Neuron (in vitro differentiated cells): ENCODE measurements around the gene GDF2.

Experiments
- H2AFZ ChIP-seq: one replicate; pipeline ENCODE4 v1.6.1; 2013; ENCODE audit warnings: low read depth, mild to moderate bottlenecking, inconsistent platforms, low read length, moderate library complexity
- H3K27me3 ChIP-seq: one replicate; pipeline ENCODE4 v1.6.1; 2013; ENCODE audit warnings: low read length; ENCODE audit not compliant: insufficient read depth
- H3K36me3 ChIP-seq: one replicate; pipeline ENCODE4 v1.6.1; 2013; ENCODE audit warnings: low read length; ENCODE audit not compliant: insufficient read depth
- H3K4me1 ChIP-seq: one replicate; pipeline ENCODE4 v1.6.1; 2013; ENCODE audit warnings: low read length; ENCODE audit not compliant: insufficient read depth
- H3K4me3 ChIP-seq: 2 replicates; pipeline ENCODE4 v1.5.1; 2013; ENCODE audit warnings: mild to moderate bottlenecking, low read length, moderate library complexity
- H3K9me3 ChIP-seq: one replicate; pipeline ENCODE4 v1.6.1; 2013; ENCODE audit warnings: low read length

Gene GDF2

DNA sequence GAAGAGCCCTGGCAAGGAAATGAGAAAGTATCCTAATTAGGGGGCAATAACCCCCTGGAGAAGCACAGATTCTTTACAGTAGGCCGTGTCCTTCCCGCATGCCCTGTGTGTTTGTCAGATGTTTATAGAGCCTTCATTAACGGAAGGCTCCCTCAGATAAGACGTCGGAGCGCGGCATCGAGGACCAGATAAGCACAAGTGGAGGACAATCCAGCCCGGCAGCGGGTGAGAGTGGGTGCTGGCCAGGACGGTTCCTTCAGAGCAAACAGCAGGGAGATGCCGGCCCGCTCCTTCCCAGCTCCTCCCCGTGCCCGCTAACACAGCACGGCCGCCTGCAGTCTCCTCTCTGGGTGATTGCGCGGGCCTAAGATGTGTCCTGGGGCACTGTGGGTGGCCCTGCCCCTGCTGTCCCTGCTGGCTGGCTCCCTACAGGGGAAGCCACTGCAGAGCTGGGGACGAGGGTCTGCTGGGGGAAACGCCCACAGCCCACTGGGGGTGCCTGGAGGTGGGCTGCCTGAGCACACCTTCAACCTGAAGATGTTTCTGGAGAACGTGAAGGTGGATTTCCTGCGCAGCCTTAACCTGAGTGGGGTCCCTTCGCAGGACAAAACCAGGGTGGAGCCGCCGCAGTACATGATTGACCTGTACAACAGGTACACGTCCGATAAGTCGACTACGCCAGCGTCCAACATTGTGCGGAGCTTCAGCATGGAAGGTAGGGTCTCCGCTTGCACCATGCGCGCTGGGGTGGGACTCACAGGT, at the start of gene GDF2:
Gene GDF2, plus strand, starts transcription at position 155 of the 762 bp plus-strand sequence. Its CDS starts 215 bp downstream, at position 370.
- Histone ChIP-seq H2AFZ (no peak within 1 kb of the TSS), H3K27me3 (no peaks in the 10 kb centered on the region), H3K4me1 (no peaks in the 10 kb centered on the region), H3K9me3 (no peaks in the 10 kb centered on the region), H3K36me3 (no peaks in the 10 kb centered on the region), H3K4me3 (no peak within 1 kb of the TSS)

DNA sequence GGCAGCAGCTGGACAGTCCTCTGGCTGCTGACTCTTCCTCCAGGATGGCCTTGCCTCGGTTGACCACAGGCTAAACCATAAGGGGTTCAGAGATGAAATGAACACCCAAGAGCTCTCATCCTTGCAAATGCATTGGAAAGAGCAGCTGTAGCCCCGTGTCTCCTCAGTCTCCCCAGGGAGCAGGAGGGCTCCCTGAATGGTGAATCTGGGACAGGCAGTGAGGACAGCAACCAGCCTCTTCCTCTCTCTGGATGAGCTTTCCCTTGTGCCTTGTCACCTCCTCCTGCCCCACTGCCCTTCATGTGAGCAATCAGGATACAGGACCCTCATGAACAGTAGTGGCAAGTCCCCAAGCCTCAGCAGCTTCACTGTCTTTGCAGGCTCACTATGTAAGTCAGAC, 46.2 kb upstream of the GDF2 start:
- Histone ChIP-seq H2AFZ (no peak overlapping the region), H3K4me1 (no peaks in the 10 kb centered on the region), H3K4me3 (no peak overlapping the region), H3K9me3 (no peaks in the 10 kb centered on the region), H3K36me3 (no peaks in the 10 kb centered on the region), H3K27me3 (no peaks in the 10 kb centered on the region)

- H2AFZ ChIP-seq: no peak overlapping the region
- no peak overlapping the region for H3K4me3 ChIP-seq
- no peaks in the 10 kb centered on the region for H3K9me3 ChIP-seq
- H3K4me1 ChIP-seq: no peaks in the 10 kb centered on the region
- no peaks in the 10 kb centered on the region for H3K27me3 ChIP-seq
- no peaks in the 10 kb centered on the region for H3K36me3 ChIP-seq
Measured at GRCh38 chr10:47276576-47277351, 45.5 kb upstream of the GDF2 start.

DNA sequence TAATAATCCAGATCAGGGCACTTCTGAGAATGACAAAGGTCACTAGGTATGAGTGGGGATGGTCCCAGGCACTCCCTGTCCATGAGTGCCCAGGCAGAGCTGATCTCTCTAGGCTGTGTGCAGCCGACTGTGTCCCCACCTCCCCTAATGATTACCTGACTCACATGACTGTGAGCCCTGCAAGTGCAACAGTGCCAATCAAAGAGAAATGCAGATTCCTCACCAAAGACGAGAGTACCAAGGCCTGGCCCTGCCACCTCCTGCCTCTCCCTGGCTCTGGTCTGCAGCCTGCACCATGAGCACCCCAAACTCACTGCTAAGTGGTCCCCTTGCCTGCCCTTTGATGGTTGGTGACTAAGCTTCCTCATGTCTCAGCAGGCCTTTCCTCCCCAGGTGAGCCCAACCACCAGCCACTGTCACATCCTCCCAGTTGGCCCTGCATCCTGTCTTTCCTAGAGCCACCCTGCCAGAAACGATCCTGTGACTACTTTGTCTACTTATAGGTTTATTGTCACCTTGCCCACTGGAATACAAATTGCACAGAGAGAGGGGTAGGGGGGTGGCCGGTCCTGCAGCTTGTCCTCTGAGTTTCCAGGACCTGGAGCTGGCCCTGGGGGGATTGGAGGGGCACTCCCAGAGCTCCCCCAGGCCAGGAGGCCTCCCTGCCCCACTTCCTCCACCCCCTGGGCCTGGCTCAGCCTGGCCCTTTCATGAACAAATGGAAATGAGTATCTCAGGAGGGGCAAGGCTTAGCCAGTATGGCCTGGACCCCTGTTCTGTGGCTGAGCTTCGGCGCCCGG, 44.7 kb upstream of the GDF2 start:
- Histone ChIP-seq H3K4me1 (no peaks in the 10 kb centered on the region), H2AFZ (no peak overlapping the region), H3K9me3 (no peaks in the 10 kb centered on the region), H3K27me3 (no peaks in the 10 kb centered on the region), H3K36me3 (no peaks in the 10 kb centered on the region), H3K4me3 (no peak overlapping the region)

DNA sequence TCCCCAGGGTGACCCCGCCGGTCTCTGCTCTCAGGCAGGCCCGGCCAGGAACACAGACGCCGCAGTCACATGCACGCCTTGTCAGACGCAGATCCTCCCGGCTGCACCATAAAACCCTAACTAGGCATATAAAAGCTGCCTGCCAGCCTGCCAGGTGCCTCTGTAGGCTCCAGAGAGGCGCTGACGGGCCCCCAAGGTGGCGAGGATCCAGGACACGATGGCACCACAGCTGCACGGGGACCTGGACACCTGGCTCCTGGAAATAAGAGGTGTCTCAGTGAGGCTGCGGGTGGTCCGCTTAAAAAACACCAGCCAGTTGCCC, 44.1 kb upstream of the GDF2 start:
- no peaks in the 10 kb centered on the region for H3K4me1 ChIP-seq
- H3K4me3 ChIP-seq: no peak overlapping the region
- no peaks in the 10 kb centered on the region for H3K36me3 ChIP-seq
- no peak overlapping the region for H2AFZ ChIP-seq
- no peaks in the 10 kb centered on the region for H3K27me3 ChIP-seq
- no peaks in the 10 kb centered on the region for H3K9me3 ChIP-seq

- H3K27me3 ChIP-seq: no peaks in the 10 kb centered on the region
- no peaks in the 10 kb centered on the region for H3K36me3 ChIP-seq
- no peak overlapping the region for H2AFZ ChIP-seq
- no peaks in the 10 kb centered on the region for H3K4me1 ChIP-seq
- H3K4me3 ChIP-seq: no peak overlapping the region
- H3K9me3 ChIP-seq: no peaks in the 10 kb centered on the region
Measured at GRCh38 chr10:47278720-47279119, 43.5 kb upstream of the GDF2 start.

- H3K4me1 ChIP-seq: no peaks in the 10 kb centered on the region
- no peaks in the 10 kb centered on the region for H3K27me3 ChIP-seq
- H2AFZ ChIP-seq: no peak overlapping the region
- no peaks in the 10 kb centered on the region for H3K9me3 ChIP-seq
- H3K36me3 ChIP-seq: no peaks in the 10 kb centered on the region
- H3K4me3 ChIP-seq: no peak overlapping the region
Measured at GRCh38 chr10:47279276-47279675, 43.0 kb upstream of the GDF2 start.

- Histone ChIP-seq H3K4me1 (no peaks in the 10 kb centered on the region), H3K36me3 (no peaks in the 10 kb centered on the region), H3K27me3 (no peaks in the 10 kb centered on the region), H3K9me3 (no peaks in the 10 kb centered on the region), H3K4me3 (no peak overlapping the region), H2AFZ (no peak overlapping the region)
Measured at GRCh38 chr10:47282005-47282656, 40.1 kb upstream of the GDF2 start.

- H3K4me1 ChIP-seq: no peaks in the 10 kb centered on the region
- H2AFZ ChIP-seq: no peak overlapping the region
- no peaks in the 10 kb centered on the region for H3K36me3 ChIP-seq
- H3K9me3 ChIP-seq: no peaks in the 10 kb centered on the region
- no peaks in the 10 kb centered on the region for H3K27me3 ChIP-seq
- H3K4me3 ChIP-seq: no peak overlapping the region
Measured at GRCh38 chr10:47282657-47283018, 39.6 kb upstream of the GDF2 start.

- Histone ChIP-seq H2AFZ (no peak overlapping the region), H3K9me3 (no peaks in the 10 kb centered on the region), H3K4me3 (no peak overlapping the region), H3K36me3 (no peaks in the 10 kb centered on the region), H3K4me1 (no peaks in the 10 kb centered on the region), H3K27me3 (no peaks in the 10 kb centered on the region)
Measured at GRCh38 chr10:47283101-47283630, 39.1 kb upstream of the GDF2 start.

- Histone ChIP-seq H3K4me3 (no peak overlapping the region), H3K27me3 (no peaks in the 10 kb centered on the region), H3K4me1 (no peaks in the 10 kb centered on the region), H3K9me3 (no peaks in the 10 kb centered on the region), H2AFZ (no peak overlapping the region), H3K36me3 (no peaks in the 10 kb centered on the region)
Measured at GRCh38 chr10:47283848-47284247, 38.4 kb upstream of the GDF2 start.

- H3K9me3 ChIP-seq: no peaks in the 10 kb centered on the region
- no peaks in the 10 kb centered on the region for H3K4me1 ChIP-seq
- H3K36me3 ChIP-seq: no peaks in the 10 kb centered on the region
- H3K4me3 ChIP-seq: no peak overlapping the region
- H3K27me3 ChIP-seq: no peaks in the 10 kb centered on the region
- no peak overlapping the region for H2AFZ ChIP-seq
Measured at GRCh38 chr10:47285381-47286115, 36.7 kb upstream of the GDF2 start.
